Measurements from ENCODE around the gene GNPNAT1. TPM values are rescaled to one million over a fixed set of nuclear protein-coding genes. Genes with fewer than 3 reads are reported as not detected.

Gene GNPNAT1
- total RNA-seq, 1 donor from 2014 or later, result 9.2 TPM

DNA sequence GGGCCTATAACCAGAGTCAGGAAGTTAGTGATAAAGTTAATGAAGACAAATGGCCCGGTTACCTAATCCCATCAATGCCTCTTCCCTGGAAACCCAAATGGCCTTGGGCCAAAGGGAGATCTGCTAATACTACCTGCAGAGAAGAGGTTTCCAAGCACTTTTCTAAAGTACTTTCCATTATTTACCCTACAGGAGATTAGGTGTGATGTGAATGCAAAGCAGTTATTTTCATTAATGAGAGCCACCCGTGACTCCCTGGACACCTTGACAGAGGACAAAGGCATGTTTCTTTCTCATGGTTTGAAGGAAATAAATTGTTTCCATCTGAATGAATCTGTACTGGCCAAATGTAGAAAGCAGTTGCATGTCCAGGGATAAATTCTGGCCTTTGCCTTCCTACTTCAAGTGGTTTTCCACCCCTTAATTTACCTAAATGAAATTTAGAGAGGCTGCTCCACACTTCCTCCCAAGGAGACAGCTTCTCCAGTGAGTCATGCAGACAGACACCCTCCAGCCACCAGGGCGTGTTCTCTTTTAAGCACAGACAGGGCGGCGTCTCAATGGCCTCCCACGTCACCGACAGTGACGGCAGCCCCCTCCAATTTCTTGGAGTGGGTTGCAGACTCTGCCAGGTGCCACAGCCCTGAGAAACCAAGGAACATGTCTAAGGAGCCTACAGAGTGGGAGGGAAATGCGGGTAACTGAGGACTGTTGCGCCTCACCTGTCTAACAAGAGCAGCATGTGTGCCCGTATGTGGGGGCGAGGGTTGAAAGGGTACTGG lies 43.9 kb upstream of the GNPNAT1 start:
- Mint-ChIP-seq H3K27ac (ENCODE audit: unreplicated experiment) (no peak overlapping the region), H3K27me3 (ENCODE audit: unreplicated experiment) (no peaks in the 10 kb centered on the region), H3K9me3 (ENCODE audit: unreplicated experiment) (no peaks in the 10 kb centered on the region), H3K4me1 (ENCODE audit: low read depth, unreplicated experiment) (peaks cover 8% of the 10 kb centered on the region), H3K36me3 (ENCODE audit: unreplicated experiment) (no peaks in the 10 kb centered on the region), H3K4me3 (ENCODE audit: unreplicated experiment) (no peak overlapping the region)
- TF ChIP-seq, protein P1, sequence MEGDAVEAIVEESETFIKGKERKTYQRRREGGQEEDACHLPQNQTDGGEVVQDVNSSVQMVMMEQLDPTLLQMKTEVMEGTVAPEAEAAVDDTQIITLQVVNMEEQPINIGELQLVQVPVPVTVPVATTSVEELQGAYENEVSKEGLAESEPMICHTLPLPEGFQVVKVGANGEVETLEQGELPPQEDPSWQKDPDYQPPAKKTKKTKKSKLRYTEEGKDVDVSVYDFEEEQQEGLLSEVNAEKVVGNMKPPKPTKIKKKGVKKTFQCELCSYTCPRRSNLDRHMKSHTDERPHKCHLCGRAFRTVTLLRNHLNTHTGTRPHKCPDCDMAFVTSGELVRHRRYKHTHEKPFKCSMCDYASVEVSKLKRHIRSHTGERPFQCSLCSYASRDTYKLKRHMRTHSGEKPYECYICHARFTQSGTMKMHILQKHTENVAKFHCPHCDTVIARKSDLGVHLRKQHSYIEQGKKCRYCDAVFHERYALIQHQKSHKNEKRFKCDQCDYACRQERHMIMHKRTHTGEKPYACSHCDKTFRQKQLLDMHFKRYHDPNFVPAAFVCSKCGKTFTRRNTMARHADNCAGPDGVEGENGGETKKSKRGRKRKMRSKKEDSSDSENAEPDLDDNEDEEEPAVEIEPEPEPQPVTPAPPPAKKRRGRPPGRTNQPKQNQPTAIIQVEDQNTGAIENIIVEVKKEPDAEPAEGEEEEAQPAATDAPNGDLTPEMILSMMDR (IDR thresholded peaks at IDR 0.05; ENCODE audit: partially characterized antibody, unreplicated experiment), result no peak
- DNase-seq, result no peak

DNA sequence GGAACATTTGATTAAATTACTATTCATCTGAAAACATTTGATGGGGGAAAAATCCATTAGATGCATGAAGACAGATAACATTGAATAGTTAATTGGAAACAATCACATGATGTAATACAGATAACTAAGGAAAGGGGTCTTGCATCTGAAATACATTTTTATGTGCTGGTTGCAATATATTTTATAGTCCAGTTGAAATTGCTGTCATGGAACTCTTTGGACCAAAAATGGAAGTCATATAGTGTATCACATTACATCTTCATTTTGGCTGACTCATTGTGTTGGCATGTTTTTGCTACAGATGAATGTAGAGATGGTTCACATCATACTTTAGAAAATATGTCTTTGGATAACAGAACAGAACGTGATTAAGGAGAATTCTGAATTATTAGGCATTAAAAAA lies 43.0 kb upstream of the GNPNAT1 start:
- no peak overlapping the region for H3K27ac Mint-ChIP-seq (ENCODE audit: unreplicated experiment)

DNA sequence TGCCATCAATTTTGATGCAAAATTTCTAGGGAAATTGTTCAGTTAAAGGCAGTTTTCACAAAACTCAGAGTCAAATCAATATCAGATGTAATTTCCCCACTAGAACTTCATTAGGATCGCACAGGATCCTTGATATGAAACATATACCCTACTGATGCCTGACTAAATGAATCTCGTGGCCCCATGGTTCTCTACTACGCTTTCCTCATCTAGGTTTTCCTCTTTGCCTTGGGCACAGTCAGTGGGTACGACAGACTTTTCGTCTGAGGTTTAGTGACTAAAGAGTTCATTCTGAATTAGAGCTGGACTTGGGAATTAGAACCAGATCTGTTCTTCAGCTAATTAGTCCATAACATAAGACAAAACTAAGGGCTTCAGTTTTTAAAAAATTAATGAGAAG lies 42.5 kb upstream of the GNPNAT1 start:
- no peak for DNase-seq
- Mint-ChIP-seq H3K27me3 (ENCODE audit: unreplicated experiment) (no peaks in the 10 kb centered on the region), H3K4me3 (ENCODE audit: unreplicated experiment) (no peak overlapping the region), H3K9me3 (ENCODE audit: unreplicated experiment) (no peaks in the 10 kb centered on the region), H3K36me3 (ENCODE audit: unreplicated experiment) (no peaks in the 10 kb centered on the region), H3K4me1 (ENCODE audit: low read depth, unreplicated experiment) (peaks cover 12% of the 10 kb centered on the region), H3K27ac (ENCODE audit: unreplicated experiment) (no peak overlapping the region)
- TF ChIP-seq, protein P1 (IDR thresholded peaks at IDR 0.05; ENCODE audit: partially characterized antibody, unreplicated experiment), result no peak

More for the DNA sequence above, 43.0 kb upstream of the GNPNAT1 start:
- Mint-ChIP-seq H3K4me1 (ENCODE audit: low read depth, unreplicated experiment) (peaks cover 11% of the 10 kb centered on the region), H3K9me3 (ENCODE audit: unreplicated experiment) (no peaks in the 10 kb centered on the region), H3K27me3 (ENCODE audit: unreplicated experiment) (no peaks in the 10 kb centered on the region), H3K36me3 (ENCODE audit: unreplicated experiment) (no peaks in the 10 kb centered on the region), H3K4me3 (ENCODE audit: unreplicated experiment) (no peak overlapping the region)
- DNase-seq, result no peak
- TF ChIP-seq, protein P1 (IDR thresholded peaks at IDR 0.05; ENCODE audit: partially characterized antibody, unreplicated experiment), result no peak

DNA sequence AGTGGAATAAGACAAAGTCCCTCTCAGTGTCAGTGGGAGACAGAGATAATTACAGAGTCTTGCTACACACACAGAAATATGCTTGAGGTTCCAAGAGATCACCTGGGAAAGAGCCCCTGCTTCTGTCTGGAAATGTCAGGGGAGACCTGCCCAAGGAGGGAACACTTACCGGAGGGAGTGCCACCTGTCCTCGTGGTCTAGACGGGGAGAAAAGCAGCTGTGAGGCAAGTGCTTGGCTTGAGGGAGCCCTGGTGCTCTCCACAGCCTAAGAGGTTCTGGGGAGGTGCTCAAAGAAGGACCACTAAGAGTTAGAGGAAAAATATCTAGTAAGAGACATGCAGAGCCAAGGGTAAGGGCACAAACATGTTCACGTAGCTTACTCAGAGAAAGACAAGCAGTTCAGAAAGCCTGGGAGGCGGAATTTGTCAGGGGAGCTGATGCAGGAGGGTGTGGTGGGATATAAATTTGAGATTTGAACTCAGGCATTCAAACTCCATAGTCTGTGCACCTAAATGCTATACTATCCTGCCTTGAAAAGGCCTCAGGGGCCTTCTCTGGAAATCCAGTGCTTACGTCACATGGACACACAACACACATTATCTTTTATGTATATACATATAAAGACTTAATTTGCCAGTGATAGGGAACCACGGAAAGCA lies 38.2 kb upstream of the GNPNAT1 start:
- Mint-ChIP-seq H3K36me3 (ENCODE audit: unreplicated experiment) (no peaks in the 10 kb centered on the region), H3K27me3 (ENCODE audit: unreplicated experiment) (no peaks in the 10 kb centered on the region), H3K4me1 (ENCODE audit: low read depth, unreplicated experiment) (peaks cover 10% of the 10 kb centered on the region), H3K9me3 (ENCODE audit: unreplicated experiment) (no peaks in the 10 kb centered on the region), H3K4me3 (ENCODE audit: unreplicated experiment) (no peak overlapping the region), H3K27ac (ENCODE audit: unreplicated experiment) (no peak overlapping the region)
- DNase-seq, result no peak
- TF ChIP-seq, protein P1 (IDR thresholded peaks at IDR 0.05; ENCODE audit: partially characterized antibody, unreplicated experiment), result no peak

DNA sequence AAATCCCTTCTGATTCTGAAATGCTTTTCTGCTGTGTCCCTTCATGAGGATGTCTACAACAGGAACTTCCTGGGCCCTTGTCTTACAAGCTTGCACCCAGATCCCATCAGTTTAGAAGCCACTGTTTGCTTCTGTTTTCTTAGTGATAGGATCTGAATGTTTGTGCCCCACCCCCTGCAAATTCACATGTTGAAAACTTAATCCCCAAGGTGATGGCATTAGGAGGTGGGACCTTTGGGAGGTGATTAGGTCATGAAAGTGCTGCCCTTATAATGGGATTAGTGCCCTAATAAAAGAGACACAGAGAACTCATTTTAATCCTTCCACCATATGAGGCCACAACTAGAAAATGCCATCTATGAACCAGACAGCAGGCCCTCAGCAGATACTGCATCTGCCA lies 36.0 kb upstream of the GNPNAT1 start:
- no peaks in the 10 kb centered on the region for H3K9me3 Mint-ChIP-seq (ENCODE audit: unreplicated experiment)
- TF ChIP-seq, protein P1 (IDR thresholded peaks at IDR 0.05; ENCODE audit: partially characterized antibody, unreplicated experiment), result no peak
- no peak overlapping the region for H3K4me3 Mint-ChIP-seq (ENCODE audit: unreplicated experiment)
- DNase-seq, result no peak
- H3K27me3 Mint-ChIP-seq (ENCODE audit: unreplicated experiment), result no peaks in the 10 kb centered on the region
- peaks cover 10% of the 10 kb centered on the region for H3K4me1 Mint-ChIP-seq (ENCODE audit: low read depth, unreplicated experiment)
- no peak overlapping the region for H3K27ac Mint-ChIP-seq (ENCODE audit: unreplicated experiment)
- no peaks in the 10 kb centered on the region for H3K36me3 Mint-ChIP-seq (ENCODE audit: unreplicated experiment)

Measured in glutamatergic neuron (in vitro differentiated cells).